Retinal pigment epithelial cell (primary cell): Measurements from ENCODE around the gene SERPINA9.
"Not testable (repeated sequence)": the region's sequence is repeated elsewhere in the genome, so short reads cannot be mapped to it uniquely, and the experiment has no call there.

Source experiments
- DNase-seq: peaks from one replicate; pipeline ENCODE4 v3.0.0-alpha.2; 2010; ENCODE audit warnings: low read depth
- H3K4me3 ChIP-seq: 2 replicates; pipeline ENCODE4 v1.5.1; 2011; ENCODE audit warnings: mild to moderate bottlenecking, low read length, control low read depth, moderate library complexity
- TF ChIP-seq, protein P1 (sequence below): conservative IDR thresholded peaks from 2 replicates; pipeline ENCODE4 v1.5.1; 2011; ENCODE audit warnings: low read depth, low read length, control low read depth, inconsistent platforms

Gene SERPINA9

GRCh38 chr14:94424371-94424770 lies 51.6 kb downstream of the SERPINA9 start:
- TF ChIP-seq, protein P1, sequence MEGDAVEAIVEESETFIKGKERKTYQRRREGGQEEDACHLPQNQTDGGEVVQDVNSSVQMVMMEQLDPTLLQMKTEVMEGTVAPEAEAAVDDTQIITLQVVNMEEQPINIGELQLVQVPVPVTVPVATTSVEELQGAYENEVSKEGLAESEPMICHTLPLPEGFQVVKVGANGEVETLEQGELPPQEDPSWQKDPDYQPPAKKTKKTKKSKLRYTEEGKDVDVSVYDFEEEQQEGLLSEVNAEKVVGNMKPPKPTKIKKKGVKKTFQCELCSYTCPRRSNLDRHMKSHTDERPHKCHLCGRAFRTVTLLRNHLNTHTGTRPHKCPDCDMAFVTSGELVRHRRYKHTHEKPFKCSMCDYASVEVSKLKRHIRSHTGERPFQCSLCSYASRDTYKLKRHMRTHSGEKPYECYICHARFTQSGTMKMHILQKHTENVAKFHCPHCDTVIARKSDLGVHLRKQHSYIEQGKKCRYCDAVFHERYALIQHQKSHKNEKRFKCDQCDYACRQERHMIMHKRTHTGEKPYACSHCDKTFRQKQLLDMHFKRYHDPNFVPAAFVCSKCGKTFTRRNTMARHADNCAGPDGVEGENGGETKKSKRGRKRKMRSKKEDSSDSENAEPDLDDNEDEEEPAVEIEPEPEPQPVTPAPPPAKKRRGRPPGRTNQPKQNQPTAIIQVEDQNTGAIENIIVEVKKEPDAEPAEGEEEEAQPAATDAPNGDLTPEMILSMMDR, result no peak
- H3K4me3 ChIP-seq, result no peak overlapping the region
- no peak for DNase-seq

DNA sequence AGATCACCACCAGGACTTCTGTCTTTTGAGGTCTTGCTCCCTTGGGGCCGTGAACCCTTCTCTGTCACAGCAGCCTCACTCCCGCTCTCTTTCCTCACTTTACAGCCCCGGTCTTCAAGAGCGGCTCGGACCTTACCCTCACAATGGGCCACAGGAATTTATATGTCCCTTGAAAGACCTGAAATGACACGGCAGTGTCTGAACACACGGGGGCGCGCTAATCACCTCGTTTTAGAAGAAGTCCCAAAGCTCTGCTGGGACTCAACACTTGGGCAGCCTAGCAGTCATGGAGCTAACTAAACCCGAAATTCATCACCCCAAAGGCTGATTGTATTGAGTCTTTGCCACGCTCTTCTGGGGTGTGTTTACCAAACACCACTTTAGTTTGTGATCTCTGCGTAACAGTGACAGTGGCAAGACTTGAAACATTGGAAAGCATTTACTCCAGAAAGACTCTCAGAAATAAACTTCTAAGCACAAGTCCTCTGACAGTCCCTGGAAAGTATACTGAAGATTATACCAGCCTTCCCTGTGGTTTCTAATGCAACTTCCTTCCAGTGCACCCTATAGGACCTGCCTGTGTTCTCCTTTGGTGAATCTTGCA lies 52.4 kb downstream of the SERPINA9 start:
- DNase-seq, result no peak
- no peak overlapping the region for H3K4me3 ChIP-seq

GRCh38 chr14:94421316-94421715 lies 54.7 kb downstream of the SERPINA9 start:
- H3K4me3 ChIP-seq, result no peak overlapping the region
- TF ChIP-seq, protein P1, result no peak
- DNase-seq, result no peak

More for the DNA sequence above, 52.4 kb downstream of the SERPINA9 start:
- TF ChIP-seq, protein P1, result peak; percentile 79

DNA sequence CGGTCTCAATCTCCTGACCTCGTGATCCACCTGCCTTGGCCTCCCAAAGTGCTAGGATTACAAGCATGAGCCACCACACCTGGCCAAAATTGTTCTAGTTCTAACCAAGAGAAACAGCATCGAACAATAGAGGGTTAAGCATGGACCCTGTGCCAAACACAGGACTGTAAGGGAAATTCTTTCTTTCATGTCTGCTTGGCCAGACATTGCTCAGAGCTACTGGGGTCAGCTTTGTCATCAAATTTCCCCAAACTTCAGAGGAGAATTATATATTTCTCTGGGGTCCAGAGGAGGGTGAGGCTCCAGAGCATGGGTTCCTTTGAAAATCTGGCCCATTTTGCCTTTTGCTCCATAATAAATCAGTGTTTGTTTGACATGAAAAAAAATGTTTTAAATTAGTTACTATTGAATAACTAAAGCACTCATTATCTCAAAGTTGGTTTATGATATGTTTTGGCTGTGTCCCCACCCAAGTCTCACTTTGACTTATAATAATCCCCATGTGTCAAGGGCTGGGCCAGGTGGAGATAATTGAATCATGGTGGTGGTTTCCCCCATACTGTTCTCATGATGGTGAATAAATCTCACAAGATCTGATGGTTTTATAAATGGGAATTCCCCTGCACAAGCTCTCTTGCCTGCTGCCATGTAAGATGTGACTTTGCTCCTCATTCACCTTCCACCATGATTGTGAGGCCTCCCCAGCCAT lies 58.3 kb downstream of the SERPINA9 start:
- H3K4me3 ChIP-seq, DNase-seq: not testable (repeated sequence)
